T-cell (primary cell): ENCODE data around the gene CBLC. TPM values are rescaled to one million over a fixed set of nuclear protein-coding genes. Genes with fewer than 3 reads are reported as not detected.

ENCODE experiments used
- ATAC-seq, 4 experiments: fragments of 200-7000 bp in 3 of 4; fragments of 150-1000 bp in 1 of 4; cut with Tn5 transposase; replicated peaks in 1 of 4; 1 replicate in 3 of 4; 2 replicates in 1 of 4; pipeline ENCODE4 v1.10.0; 2021; ENCODE audit warnings: moderate library complexity in 3 of 4, mild to moderate bottlenecking in 2 of 4, moderate number of reproducible peaks in 1 of 4
- CTCF ChIA-PET, 2 donors: fragments of 300-600 bp; sonication (Branson Sonifier 250); formaldehyde crosslinking; loops; one replicate each; lab custom pipeline; 2022; ENCODE audit warnings: antibody characterized with exemption in 2 of 2; lab: Charles Lee
- POLR2A ChIA-PET, 2 donors: fragments of 300-600 bp; sonication (Branson Sonifier 250); formaldehyde crosslinking; loops; one replicate each; lab custom pipeline; 2022; ENCODE audit warnings: antibody characterized with exemption in 2 of 2; lab: Charles Lee
- DNase-seq, 35 experiments: peaks; one replicate each; pipeline versions ENCODE4 v3.0.0 to v3.0.0-alpha.2; 2013 to 2023
- H3K27ac ChIP-seq: one replicate; pipeline ENCODE4 v1.5.1; 2013; ENCODE audit warnings: low read length
- H3K27me3 ChIP-seq, 2 experiments: replicated peaks in 1 of 2; 1 replicate in 1 of 2; 2 replicates in 1 of 2; pipeline versions ENCODE4 v1.6.1 to v1.7.0; 2013; ENCODE audit warnings: low read length in 1 of 2, mixed read lengths in 1 of 2; ENCODE audit not compliant: control insufficient read depth in 2 of 2, insufficient read depth in 2 of 2; ENCODE audit errors: extremely low read depth in 1 of 2
- H3K36me3 ChIP-seq, 2 donors: 1 replicate in 1 of 2; 2 replicates in 1 of 2; pipeline versions ENCODE4 v1.6.1 to v1.7.0; 2013; ENCODE audit warnings: low read length in 1 of 2; ENCODE audit not compliant: control insufficient read depth in 2 of 2, insufficient read depth in 1 of 2; ENCODE audit errors: extremely low read depth in 1 of 2
- H3K4me1 ChIP-seq, 2 experiments: 1 replicate in 1 of 2; 2 replicates in 1 of 2; pipeline versions ENCODE4 v1.6.1 to v1.7.0; 2013; ENCODE audit warnings: low read length in 2 of 2, mixed read lengths in 1 of 2; ENCODE audit not compliant: insufficient read depth in 2 of 2, control insufficient read depth in 1 of 2; ENCODE audit errors: extremely low read depth in 1 of 2
- H3K4me3 ChIP-seq, 2 donors: 1 replicate in 1 of 2; 2 replicates in 1 of 2; pipeline versions ENCODE4 v1.5.1 to v1.7.0; 2013; ENCODE audit warnings: mild to moderate bottlenecking in 2 of 2, low read length in 1 of 2, moderate library complexity in 1 of 2; ENCODE audit not compliant: control insufficient read depth in 1 of 2; ENCODE audit errors: extremely low read depth in 1 of 2
- H3K9me3 ChIP-seq: 2 replicates; pipeline ENCODE4 v1.7.0; 2013
- H3K27ac Mint-ChIP-seq, 2 donors: one replicate each; pipeline ENCODE4 v1.8.0; 2020 to 2021; ENCODE audit warnings: mild to moderate bottlenecking in 2 of 2, mixed read lengths in 2 of 2
- H3K27me3 Mint-ChIP-seq, 2 donors: one replicate each; pipeline ENCODE4 v1.8.0; 2021 to 2022; ENCODE audit warnings: mixed read lengths in 2 of 2
- H3K36me3 Mint-ChIP-seq: one replicate; pipeline ENCODE4 v1.8.0; 2021; ENCODE audit warnings: mixed read lengths
- H3K4me1 Mint-ChIP-seq, 3 donors: one replicate each; pipeline ENCODE4 v1.8.0; 2020 to 2022; ENCODE audit warnings: mixed read lengths in 3 of 3, mild to moderate bottlenecking in 1 of 3
- H3K4me3 Mint-ChIP-seq, 3 donors: one replicate each; pipeline ENCODE4 v1.8.0; 2020 to 2022; ENCODE audit warnings: mild to moderate bottlenecking in 3 of 3, mixed read lengths in 3 of 3, moderate library complexity in 3 of 3
- H3K9me3 Mint-ChIP-seq, 3 donors: one replicate each; pipeline ENCODE4 v1.8.0; 2020 to 2022; ENCODE audit warnings: mixed read lengths in 3 of 3
- WGBS: methylation state at CpG from one replicate; pipeline ENCODE4 v1.1.5; 2013; ENCODE audit warnings: missing lambda C conversion rate; ENCODE audit not compliant: insufficient coverage; 5-methylcytosine and 5-hydroxymethylcytosine counted together
- total RNA-seq, 35 experiments: library from RNA in 6 of 35; stranded (reverse) in 6 of 35; fragments of 120-200 nt in 1 of 35; gene quantifications; one replicate each; pipeline versions ENCODE4 v1.2.1 to v1.2.4 and lab custom pipeline; 2013 to 2026

The CBLC gene
- total RNA-seq (under 1 TPM in 2 of 5 donors, not detected in 3; 0.25 to 0.30 TPM), total RNA-seq (lab: John Stamatoyannopoulos, UW) (0 to 0.18 (median 0) reads per million in 29 experiments)
- not detected for total RNA-seq (2013)

DNA sequence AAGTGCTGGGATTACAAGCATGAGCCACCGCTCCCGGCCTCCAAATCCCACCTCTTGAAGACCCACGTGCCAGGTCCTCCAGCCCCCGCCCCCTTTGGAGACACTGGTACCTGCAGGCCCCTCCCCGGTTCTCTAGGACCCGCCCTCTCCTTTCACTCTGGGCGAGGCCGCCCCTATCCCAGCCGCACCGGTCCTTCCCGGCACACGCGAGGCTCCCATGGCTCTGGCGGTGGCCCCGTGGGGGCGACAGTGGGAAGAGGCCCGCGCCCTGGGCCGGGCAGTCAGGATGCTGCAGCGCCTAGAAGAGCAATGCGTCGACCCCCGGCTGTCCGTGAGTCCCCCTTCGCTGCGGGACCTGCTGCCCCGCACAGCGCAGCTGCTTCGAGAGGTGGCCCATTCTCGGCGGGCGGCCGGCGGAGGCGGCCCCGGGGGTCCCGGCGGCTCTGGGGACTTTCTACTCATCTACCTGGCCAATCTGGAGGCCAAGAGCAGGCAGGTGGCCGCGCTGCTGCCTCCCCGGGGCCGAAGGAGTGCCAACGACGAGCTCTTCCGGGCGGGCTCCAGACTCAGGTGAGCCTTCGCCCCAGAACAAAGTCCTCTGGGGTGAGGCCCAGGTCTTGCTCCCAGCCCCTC, at the start of gene CBLC:
CBLC (plus strand) TSS at position 176 of the 633 bp plus-strand sequence; CDS start at position 218, 42 bp downstream.
- CTCF ChIA-PET = interaction anchor here in 1 of 2 donors (0.6 kb wide), 1 partner anchor 10 kb away, joined by 3 read pairs; no protein-coding TSS in a partner anchor
- Histone ChIP-seq H3K36me3 (no peaks in the 10 kb centered on the region), H3K27ac (no peak within 1 kb of the TSS), H3K27me3 (peaks cover 0 to 36% of the 10 kb centered on the region in 2 experiments), H3K4me1 (peaks cover 0 to 4% of the 10 kb centered on the region in 2 experiments), H3K9me3 (no peaks in the 10 kb centered on the region), H3K4me3 (no peak within 1 kb of the TSS)
- no peak within 1 kb of the TSS for H3K27ac Mint-ChIP-seq
- DNase-seq = no peak
- no peaks in the 10 kb centered on the region for H3K9me3 Mint-ChIP-seq
- no peak within 1 kb of the TSS for H3K4me3 Mint-ChIP-seq
- ATAC-seq = peak in 1 of 4 experiments; percentile 40
- H3K4me1 Mint-ChIP-seq = no peaks in the 10 kb centered on the region
- no peaks in the 10 kb centered on the region for H3K36me3 Mint-ChIP-seq
- H3K27me3 Mint-ChIP-seq = peaks cover 0 to 3% of the 10 kb centered on the region in 2 donors
- POLR2A ChIA-PET = no interaction called here
- 37% methylated on average over 44 of the region's 47 CpGs for WGBS

- WGBS = 62% methylated on average over 3 of the region's 6 CpGs
- no peak overlapping the region for H3K27ac Mint-ChIP-seq
- Histone ChIP-seq H3K27me3 (peaks cover 0 to 29% of the 10 kb centered on the region in 2 experiments), H3K9me3 (no peaks in the 10 kb centered on the region), H3K36me3 (no peaks in the 10 kb centered on the region), H3K4me3 (no peak overlapping the region), H3K4me1 (peaks cover 2 to 33% of the 10 kb centered on the region in 2 experiments), H3K27ac (no peak overlapping the region)
- no peaks in the 10 kb centered on the region for H3K9me3 Mint-ChIP-seq
- H3K4me3 Mint-ChIP-seq = no peak overlapping the region
- no peak for DNase-seq
- ATAC-seq = no peak
- H3K36me3 Mint-ChIP-seq = no peaks in the 10 kb centered on the region
- no peaks in the 10 kb centered on the region for H3K27me3 Mint-ChIP-seq
- POLR2A ChIA-PET = interaction anchor here in 1 of 2 donors (0.6 kb wide), 1 partner anchor 350 kb away, joined by 3 read pairs; no protein-coding TSS in a partner anchor
- peaks cover 25 to 32% (median 31%) of the 10 kb centered on the region in 3 donors for H3K4me1 Mint-ChIP-seq
- CTCF ChIA-PET = interaction anchor here (0.7 to 1.0 kb wide), 3 partner anchors 43 to 346 kb away, joined by 3 to 6 read pairs (median 4); no protein-coding TSS in a partner anchor
Observed at GRCh38 chr19:44728178-44728577, 49.5 kb upstream of the CBLC start.

DNA sequence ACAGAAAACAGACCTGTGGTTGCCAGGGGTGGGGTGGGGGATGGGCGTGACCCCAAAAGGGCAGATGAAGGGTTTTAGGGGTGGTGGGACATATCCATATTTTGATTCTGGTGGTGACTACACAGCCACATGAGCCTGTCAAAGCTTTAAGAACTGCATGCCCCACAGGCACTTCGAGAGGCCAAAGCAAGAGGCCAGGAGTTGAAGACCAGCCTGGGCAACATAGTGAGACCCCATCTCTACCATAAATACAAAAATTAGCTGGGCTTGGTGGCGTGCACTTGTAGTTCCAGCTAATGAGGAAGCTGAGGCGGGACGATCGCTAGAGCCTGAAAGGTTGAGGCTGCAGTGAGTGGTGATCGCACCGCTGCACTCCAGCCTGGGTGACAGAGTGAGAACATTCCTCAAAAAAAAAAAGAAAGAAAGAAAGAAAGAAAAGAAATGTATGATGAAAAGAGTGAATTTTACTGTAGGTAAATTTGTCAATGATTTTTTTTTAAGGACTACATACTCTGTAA, 48.1 kb upstream of the CBLC start:
- DNase-seq (no peak), ATAC-seq (no peak)
- Mint-ChIP-seq H3K27ac (no peak overlapping the region), H3K9me3 (no peaks in the 10 kb centered on the region), H3K4me1 (peaks cover 11 to 18% (median 18%) of the 10 kb centered on the region in 3 donors), H3K36me3 (no peaks in the 10 kb centered on the region), H3K27me3 (no peaks in the 10 kb centered on the region), H3K4me3 (no peak overlapping the region)
- no peaks in the 10 kb centered on the region for H3K36me3 ChIP-seq
- peaks cover 2 to 21% of the 10 kb centered on the region in 2 experiments for H3K4me1 ChIP-seq
- CTCF ChIA-PET = interaction anchor here (0.7 to 1.2 kb wide), 3 partner anchors 41 to 43 kb away, joined by 3 to 9 read pairs (median 4); no protein-coding TSS in a partner anchor
- H3K27ac ChIP-seq = no peak overlapping the region
- no peak overlapping the region for H3K4me3 ChIP-seq
- H3K9me3 ChIP-seq = no peaks in the 10 kb centered on the region
- no CpG with 5 or more reads among the region's 8 CpGs for WGBS
- H3K27me3 ChIP-seq = peaks cover 0 to 15% of the 10 kb centered on the region in 2 experiments
- POLR2A ChIA-PET = no interaction called here

- Histone ChIP-seq H3K4me3 (no peak overlapping the region), H3K36me3 (no peaks in the 10 kb centered on the region), H3K27me3 (peaks cover 0 to 5% of the 10 kb centered on the region in 2 experiments), H3K27ac (no peak overlapping the region), H3K9me3 (no peaks in the 10 kb centered on the region), H3K4me1 (peaks cover 2 to 10% of the 10 kb centered on the region in 2 experiments)
- no CpG with 5 or more reads among the region's 5 CpGs for WGBS
- ATAC-seq (no peak), DNase-seq (no peak)
- no peaks in the 10 kb centered on the region for H3K27me3 Mint-ChIP-seq
- no peaks in the 10 kb centered on the region for H3K36me3 Mint-ChIP-seq
- CTCF ChIA-PET = no interaction called here
- H3K27ac Mint-ChIP-seq = no peak overlapping the region
- POLR2A ChIA-PET = no interaction called here
- no peak overlapping the region for H3K4me3 Mint-ChIP-seq
- H3K4me1 Mint-ChIP-seq = peaks cover 8 to 17% (median 12%) of the 10 kb centered on the region in 3 donors
- H3K9me3 Mint-ChIP-seq = no peaks in the 10 kb centered on the region
Observed at GRCh38 chr19:44731081-44731480, 46.6 kb upstream of the CBLC start.

DNA sequence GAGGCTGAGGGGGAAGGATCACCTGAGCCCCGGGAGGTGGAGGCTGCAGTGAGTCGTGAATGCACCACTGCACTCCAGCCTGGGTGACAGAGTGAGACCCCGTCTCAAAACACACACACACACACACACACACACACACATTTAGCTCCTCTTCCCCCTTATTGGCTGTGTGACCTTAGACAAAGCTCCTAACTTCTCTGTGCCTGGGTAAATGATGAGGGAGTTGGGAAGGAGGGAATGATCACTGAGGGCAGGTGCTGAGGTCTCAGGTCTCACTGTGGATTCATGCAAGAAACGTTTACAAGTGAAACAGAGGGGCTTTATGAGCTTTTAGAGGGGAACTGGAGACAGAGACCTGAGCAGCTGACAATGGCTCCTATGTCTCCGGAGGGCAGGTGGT, 46.1 kb upstream of the CBLC start:
- no peak overlapping the region for H3K27ac Mint-ChIP-seq
- CTCF ChIA-PET = no interaction called here
- DNase-seq (no peak), ATAC-seq (no peak)
- peaks cover 8 to 17% (median 10%) of the 10 kb centered on the region in 3 donors for H3K4me1 Mint-ChIP-seq
- peaks cover 0 to 5% of the 10 kb centered on the region in 2 experiments for H3K27me3 ChIP-seq
- H3K9me3 Mint-ChIP-seq = no peaks in the 10 kb centered on the region
- no peak overlapping the region for H3K4me3 Mint-ChIP-seq
- H3K36me3 Mint-ChIP-seq = no peaks in the 10 kb centered on the region
- no peak overlapping the region for H3K4me3 ChIP-seq
- peaks cover 2 to 10% of the 10 kb centered on the region in 2 experiments for H3K4me1 ChIP-seq
- POLR2A ChIA-PET = interaction anchor here in 1 of 2 donors (0.6 kb wide), 1 partner anchor 452 kb away, joined by 8 read pairs; no protein-coding TSS in a partner anchor
- H3K9me3 ChIP-seq = no peaks in the 10 kb centered on the region
- WGBS = 52% methylated on average over 2 of the region's 5 CpGs
- no peak overlapping the region for H3K27ac ChIP-seq
- H3K27me3 Mint-ChIP-seq = no peaks in the 10 kb centered on the region
- no peaks in the 10 kb centered on the region for H3K36me3 ChIP-seq

- no peak overlapping the region for H3K27ac ChIP-seq
- CTCF ChIA-PET = interaction anchor here in 1 of 2 donors (0.5 kb wide), 1 partner anchor 77 kb away, joined by 3 read pairs; no protein-coding TSS in a partner anchor
- 78% methylated on average over 9 of the region's 11 CpGs for WGBS
- no peaks in the 10 kb centered on the region for H3K36me3 ChIP-seq
- H3K9me3 Mint-ChIP-seq = no peaks in the 10 kb centered on the region
- H3K4me3 ChIP-seq = no peak overlapping the region
- no peaks in the 10 kb centered on the region for H3K9me3 ChIP-seq
- no peaks in the 10 kb centered on the region for H3K27me3 Mint-ChIP-seq
- POLR2A ChIA-PET = interaction anchor here in 1 of 2 donors (0.6 kb wide), 1 partner anchor 451 kb away, joined by 8 read pairs; no protein-coding TSS in a partner anchor
- ATAC-seq (no peak), DNase-seq (no peak)
- no peak overlapping the region for H3K4me3 Mint-ChIP-seq
- H3K4me1 Mint-ChIP-seq = peaks cover 8 to 20% (median 14%) of the 10 kb centered on the region in 3 donors
- H3K4me1 ChIP-seq = peaks cover 2 to 13% of the 10 kb centered on the region in 2 experiments
- H3K36me3 Mint-ChIP-seq = no peaks in the 10 kb centered on the region
- H3K27me3 ChIP-seq = peaks cover 0 to 5% of the 10 kb centered on the region in 2 experiments
- no peak overlapping the region for H3K27ac Mint-ChIP-seq
Observed at GRCh38 chr19:44732235-44733014, 45.3 kb upstream of the CBLC start.
